Mammary epithelial cell (primary cell): ENCODE results near the gene EDARADD.

Experiments used
- CTCF ChIP-seq, 2 donors: IDR thresholded peaks in 1 of 2; conservative IDR thresholded peaks in 1 of 2; 2 replicates each; pipeline ENCODE4 v1.5.1; 2011 to 2012; ENCODE audit warnings: inconsistent platforms in 2 of 2, low read length in 2 of 2, mild to moderate bottlenecking in 2 of 2, control low read depth in 1 of 2, low read depth in 1 of 2; ENCODE audit not compliant: insufficient read depth in 1 of 2; ENCODE audit errors: extremely low read depth in 1 of 2
- EZH2 ChIP-seq: IDR thresholded peaks from 2 replicates; pipeline ENCODE4 v1.6.1; 2012; ENCODE audit warnings: low read length, inconsistent platforms, borderline replicate concordance

- no peak for TF ChIP-seq EZH2
- TF ChIP-seq CTCF (conservative IDR thresholded peaks at IDR 0.05 in 1 of 2, IDR thresholded peaks at IDR 0.05 in 1 of 2; ENCODE audit: extremely low read depth in 1 of 2, insufficient read depth in 1 of 2, low read depth in 1 of 2, low read length in 2 of 2): no peak
These were observed 46.3 kb downstream of the EDARADD start for GRCh38 chr1:236440373-236440772.
